HepG2 (cell line): ENCODE results near the gene CNNM4. TPM values are rescaled to one million over a fixed set of nuclear protein-coding genes. Genes with fewer than 3 reads are reported as not detected.

Source experiments
- CHD2 ChIP-seq: IDR thresholded peaks from 2 replicates; pipeline ENCODE4 v1.6.1; 2011; ENCODE audit warnings: low read depth, low read length, improper control_type of control experiment
- DNMT3B ChIP-seq: conservative IDR thresholded peaks from 2 replicates; pipeline ENCODE4 v1.6.1; 2016; ENCODE audit warnings: missing biosample characterization, control low read depth
- FOSL1 ChIP-seq: sonication (generic); formaldehyde crosslinking; IDR thresholded peaks from 2 replicates; pipeline ENCODE4 v1.9.0; 2021; ENCODE audit warnings: missing genetic modification reagents, borderline replicate concordance
- MLXIP ChIP-seq: sonication (generic); formaldehyde crosslinking; IDR thresholded peaks from 2 replicates; pipeline ENCODE4 v1.9.0; 2021; ENCODE audit warnings: missing genetic modification reagents, borderline replicate concordance
- NFYB ChIP-seq: sonication (generic); formaldehyde crosslinking; IDR thresholded peaks from 2 replicates; pipeline ENCODE4 v1.4.0; 2020; ENCODE audit warnings: missing genetic modification reagents
- RBFOX2 ChIP-seq: fragments of 200-400 bp; formaldehyde crosslinking; IDR thresholded peaks from 2 replicates; pipeline ENCODE4 v1.6.1; 2017; ENCODE audit warnings: low read depth, mild to moderate bottlenecking, low read length
- RFXANK ChIP-seq: IDR thresholded peaks from 2 replicates; pipeline ENCODE4 v1.6.1; 2016
- SCMH1 ChIP-seq: sonication (generic); formaldehyde crosslinking; IDR thresholded peaks from 2 replicates; pipeline ENCODE4 v1.9.0; 2021; ENCODE audit warnings: missing genetic modification reagents, mild to moderate bottlenecking, borderline replicate concordance
- SIN3B ChIP-seq: fragments of 150-350 bp; IDR thresholded peaks from 2 replicates; pipeline ENCODE4 v1.6.1; 2014; ENCODE audit warnings: low read length
- SMAD3 ChIP-seq: sonication (generic); formaldehyde crosslinking; IDR thresholded peaks from 2 replicates; pipeline ENCODE4 v1.4.0; 2020; ENCODE audit warnings: missing genetic modification reagents
- ZBTB40 ChIP-seq, 2 experiments: fragments of 450-650 bp in 1 of 2; sonication (generic) in 1 of 2; formaldehyde crosslinking in 1 of 2; IDR thresholded peaks; 2 replicates each; pipeline versions ENCODE4 v1.6.1 to v1.8.0; 2016 to 2022; ENCODE audit warnings: antibody characterized with exemption in 1 of 2, mild to moderate bottlenecking in 1 of 2, missing genetic modification reagents in 1 of 2
- ZC3H13 ChIP-seq: sonication (generic); formaldehyde crosslinking; IDR thresholded peaks from 2 replicates; pipeline ENCODE4 v1.8.1; 2023; ENCODE audit warnings: mild to moderate bottlenecking, missing genetic modification reagents, moderate library complexity
- ZNF335 ChIP-seq: sonication (generic); formaldehyde crosslinking; IDR thresholded peaks from 2 replicates; pipeline ENCODE4 v1.4.0; 2020; ENCODE audit warnings: missing genetic modification reagents
- ZNF337 ChIP-seq: sonication (generic); formaldehyde crosslinking; IDR thresholded peaks from 2 replicates; pipeline ENCODE4 v1.5.1; 2020; ENCODE audit warnings: missing genetic modification reagents, low read depth, mild to moderate bottlenecking, borderline replicate concordance
- ZNF652 ChIP-seq: IDR thresholded peaks from 2 replicates; pipeline ENCODE4 v1.6.1; 2016; ENCODE audit warnings: low read depth, borderline replicate concordance
- ZNF660 ChIP-seq: sonication (generic); formaldehyde crosslinking; IDR thresholded peaks from 2 replicates; pipeline ENCODE4 v1.5.1; 2020; ENCODE audit warnings: mild to moderate bottlenecking, low read depth, missing genetic modification reagents, borderline replicate concordance
- polyA plus RNA-seq, 8 experiments: library from polyadenylated mRNA; depleted of rRNA in 3 of 8; stranded (reverse) in 7 of 8; unstranded in 1 of 8; fragments of >200 nt; fragmentation: Illumina TruSeq in 4 of 8; extraction: Trizol in 4 of 8; gene quantifications; 2 replicates each; pipeline versions ENCODE4 v1.2.1 to v1.2.3, GENCODE V29; 2011 to 2016; ENCODE audit warnings: low read depth in 4 of 8, missing spikeins in 1 of 8, mixed read lengths in 1 of 8; ENCODE audit not compliant: insufficient read depth in 1 of 8
- total RNA-seq, 5 experiments: library from RNA; depleted of rRNA; stranded (reverse); fragments of >200 nt; fragmentation: Illumina TruSeq; extraction: Trizol; gene quantifications; 2 replicates each; pipeline ENCODE4 v1.2.3, GENCODE V29; 2016; ENCODE audit warnings: low read depth in 1 of 5

Gene CNNM4
- total and polyA plus RNA-seq, 2 of the 13 experiments (the other 11 are each of a cell fraction or from before 2014, with no cell fraction given) = 5.9 to 8.4 TPM

- TF ChIP-seq ZBTB40 (IDR thresholded peaks at IDR 0.05) (no peak), ZBTB40 (CRISPR knock-in tag; IDR thresholded peaks at IDR 0.05) (no peak), RBFOX2 (peak; percentile 50), ZNF337 (no peak), SMAD3 (no peak), SIN3B (no peak; the same call in 1 of the 2 replicates), FOSL1 (no peak), ZNF335 (CRISPR knock-in tag) (no peak), RFXANK (CRISPR knock-in tag) (no peak), CHD2 (peak; percentile 77), SCMH1 (no peak), NFYB (CRISPR knock-in tag) (peak; percentile 43), MLXIP (CRISPR knock-in tag) (no peak; the same call in 1 of the 2 replicates), ZC3H13 (CRISPR knock-in tag) (no peak), ZNF660 (CRISPR knock-in tag) (no peak), DNMT3B (no peak), ZNF652 (no peak)
Measured at GRCh38 chr2:96760036-96760985, at the start of gene CNNM4 (continued).
